Fibroblast of lung (primary cell): Measurements from ENCODE around the gene PRMT3. TPM values are rescaled to one million over a fixed set of nuclear protein-coding genes. Genes with fewer than 3 reads are reported as not detected.

Source experiments
- DNase-seq, 2 donors: peaks; one replicate each; pipeline versions ENCODE4 v3.0.0 to v3.0.0-alpha.2; 2010; ENCODE audit warnings: low read depth in 2 of 2
- H2AFZ ChIP-seq: 2 replicates; pipeline ENCODE4 v1.5.1; 2012; ENCODE audit warnings: low read length, control low read depth, inconsistent platforms
- H3K27ac ChIP-seq: 2 replicates; pipeline ENCODE4 v1.5.1; 2011; ENCODE audit warnings: low read length, control low read depth; ENCODE audit not compliant: insufficient read depth
- H3K27me3 ChIP-seq: 2 replicates; pipeline ENCODE4 v1.5.1; 2011; ENCODE audit warnings: mild to moderate bottlenecking, low read length; ENCODE audit not compliant: control insufficient read depth, insufficient read depth
- H3K36me3 ChIP-seq: 2 replicates; pipeline ENCODE4 v1.5.1; 2011; ENCODE audit warnings: low read length; ENCODE audit not compliant: control insufficient read depth, insufficient read depth
- H3K4me1 ChIP-seq: 2 replicates; pipeline ENCODE4 v1.5.1; 2011; ENCODE audit warnings: low read length; ENCODE audit not compliant: control insufficient read depth, insufficient read depth; ENCODE audit errors: extremely low read depth
- H3K4me2 ChIP-seq: 2 replicates; pipeline ENCODE4 v1.5.1; 2011; ENCODE audit warnings: low read length, control low read depth; ENCODE audit not compliant: insufficient read depth; ENCODE audit errors: extremely low read depth
- H3K4me3 ChIP-seq, 4 experiments: fragments of 200-600 bp in 1 of 4; sonication (generic) in 1 of 4; replicated peaks in 1 of 4; 2 replicates each; pipeline ENCODE4 v1.5.1; 2011 to 2016; ENCODE audit warnings: low read length in 4 of 4, low read depth in 3 of 4, mild to moderate bottlenecking in 3 of 4, control low read depth in 2 of 4, inconsistent platforms in 1 of 4, mixed read lengths in 1 of 4; ENCODE audit not compliant: insufficient read depth in 1 of 4; ENCODE audit errors: control extremely low read depth in 1 of 4
- H3K79me2 ChIP-seq: 2 replicates; pipeline ENCODE4 v1.5.1; 2012; ENCODE audit warnings: mild to moderate bottlenecking, low read length, inconsistent platforms; ENCODE audit not compliant: control insufficient read depth, insufficient read depth
- H3K9ac ChIP-seq: 2 replicates; pipeline ENCODE4 v1.5.1; 2011; ENCODE audit warnings: mild to moderate bottlenecking, low read length, control low read depth; ENCODE audit not compliant: insufficient read depth
- H3K9me3 ChIP-seq: 2 replicates; pipeline ENCODE4 v1.5.1; 2012; ENCODE audit warnings: low read depth, low read length; ENCODE audit not compliant: control insufficient read depth, insufficient read depth
- H4K20me1 ChIP-seq: 2 replicates; pipeline ENCODE4 v1.5.1; 2011; ENCODE audit warnings: low read length; ENCODE audit not compliant: control insufficient read depth, insufficient read depth; ENCODE audit errors: extremely low read depth
- EZH2 ChIP-seq: IDR thresholded peaks from 2 replicates; pipeline ENCODE4 v1.5.1; 2012; ENCODE audit warnings: low read length, control low read depth, mild to moderate bottlenecking; ENCODE audit errors: missing control alignments
- polyA plus RNA-seq, 2 donors: library from polyadenylated mRNA; depleted of rRNA in 1 of 2; stranded (reverse) in 1 of 2; unstranded in 1 of 2; fragments of >200 nt; gene quantifications; 2 replicates each; pipeline ENCODE4 v1.2.1, GENCODE V29; 2011 to 2012; ENCODE audit warnings: missing spikeins in 1 of 2
- total RNA-seq: library from RNA; depleted of rRNA; stranded (reverse); fragments of >200 nt; gene quantifications from 2 replicates; pipeline ENCODE4 v1.2.1, GENCODE V29; 2014
- TF ChIP-seq, protein P1 (sequence below), 2 donors: IDR thresholded peaks in 1 of 2; conservative IDR thresholded peaks in 1 of 2; 1 replicate in 1 of 2; 2 replicates in 1 of 2; pipeline ENCODE4 v1.5.1; 2011 to 2012; ENCODE audit warnings: low read length in 2 of 2, control low read depth in 1 of 2, inconsistent platforms in 1 of 2, low read depth in 1 of 2, mild to moderate bottlenecking in 1 of 2

The PRMT3 gene
- total and polyA plus RNA-seq, 2 donors (not counting 1 experiment from before 2014, with no cell fraction given), result 13.0 to 14.2 TPM

DNA sequence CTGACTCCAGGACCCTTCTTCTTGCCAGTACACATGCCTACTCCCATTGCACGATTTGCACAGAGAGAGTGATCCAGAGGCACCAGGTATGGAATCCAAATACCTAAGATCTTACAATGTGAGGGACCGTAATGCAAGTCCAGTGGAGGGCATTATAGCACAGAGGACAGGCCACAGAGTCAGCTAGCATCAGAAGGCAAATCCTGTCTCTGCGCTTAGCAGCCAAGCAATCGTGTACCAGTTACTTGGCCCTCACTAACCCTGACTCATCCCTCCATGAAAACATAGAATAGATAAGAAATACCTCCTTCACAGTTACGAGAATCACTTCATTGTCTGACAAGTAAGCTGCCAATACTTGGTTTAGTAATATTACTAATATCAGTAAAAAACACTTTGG lies 142.2 kb downstream of the PRMT3 start:
- Histone ChIP-seq H3K9ac (no peak overlapping the region), H3K4me3 (no peak overlapping the region), H3K4me2 (no peak overlapping the region), H3K4me1 (no peaks in the 10 kb centered on the region), H3K36me3 (no peaks in the 10 kb centered on the region), H3K9me3 (no peaks in the 10 kb centered on the region), H3K79me2 (no peaks in the 10 kb centered on the region), H4K20me1 (no peaks in the 10 kb centered on the region), H3K27ac (no peak overlapping the region), H3K27me3 (no peaks in the 10 kb centered on the region), H2AFZ (no peak overlapping the region)
- no peak for DNase-seq
- TF ChIP-seq EZH2, result no peak
- TF ChIP-seq, protein P1, sequence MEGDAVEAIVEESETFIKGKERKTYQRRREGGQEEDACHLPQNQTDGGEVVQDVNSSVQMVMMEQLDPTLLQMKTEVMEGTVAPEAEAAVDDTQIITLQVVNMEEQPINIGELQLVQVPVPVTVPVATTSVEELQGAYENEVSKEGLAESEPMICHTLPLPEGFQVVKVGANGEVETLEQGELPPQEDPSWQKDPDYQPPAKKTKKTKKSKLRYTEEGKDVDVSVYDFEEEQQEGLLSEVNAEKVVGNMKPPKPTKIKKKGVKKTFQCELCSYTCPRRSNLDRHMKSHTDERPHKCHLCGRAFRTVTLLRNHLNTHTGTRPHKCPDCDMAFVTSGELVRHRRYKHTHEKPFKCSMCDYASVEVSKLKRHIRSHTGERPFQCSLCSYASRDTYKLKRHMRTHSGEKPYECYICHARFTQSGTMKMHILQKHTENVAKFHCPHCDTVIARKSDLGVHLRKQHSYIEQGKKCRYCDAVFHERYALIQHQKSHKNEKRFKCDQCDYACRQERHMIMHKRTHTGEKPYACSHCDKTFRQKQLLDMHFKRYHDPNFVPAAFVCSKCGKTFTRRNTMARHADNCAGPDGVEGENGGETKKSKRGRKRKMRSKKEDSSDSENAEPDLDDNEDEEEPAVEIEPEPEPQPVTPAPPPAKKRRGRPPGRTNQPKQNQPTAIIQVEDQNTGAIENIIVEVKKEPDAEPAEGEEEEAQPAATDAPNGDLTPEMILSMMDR (conservative IDR thresholded peaks at IDR 0.05 in 1 of 2, IDR thresholded peaks at IDR 0.05 in 1 of 2; ENCODE audit: low read depth in 1 of 2, low read length in 2 of 2), result no peak

DNA sequence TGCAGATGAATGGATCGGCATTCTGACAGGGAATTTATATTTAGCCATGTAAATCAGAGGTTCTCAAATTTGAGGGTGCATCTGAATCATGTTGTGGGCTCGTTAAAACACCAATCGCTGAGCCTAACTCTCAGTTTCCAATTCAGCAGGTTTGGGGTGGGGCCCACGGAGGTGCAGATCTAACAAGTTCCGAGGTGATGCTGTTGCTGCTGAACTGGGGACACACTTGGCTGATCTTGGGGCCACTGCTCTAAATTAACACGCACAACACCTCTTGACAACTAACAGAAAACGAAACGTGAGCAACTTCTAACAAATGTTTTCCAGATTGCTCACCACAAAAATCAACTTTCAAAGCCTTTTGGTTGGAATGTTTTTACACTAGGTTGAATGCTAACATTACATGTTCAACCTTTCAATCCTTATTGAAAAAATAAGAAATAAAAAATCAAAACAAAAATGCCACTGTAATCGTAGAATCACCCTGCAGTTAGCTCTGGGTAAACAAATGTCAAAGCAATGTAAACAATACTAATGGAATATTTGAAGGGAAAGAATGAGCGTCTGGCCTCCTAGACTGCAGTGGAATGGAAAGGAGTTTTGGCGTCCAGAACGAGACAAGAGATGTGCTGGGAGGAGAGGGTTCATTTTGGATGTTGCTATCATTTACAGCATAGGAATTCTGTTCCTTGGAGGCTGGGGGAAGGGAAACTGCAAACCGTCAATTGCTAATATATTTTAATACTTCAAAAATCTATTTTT lies 143.6 kb downstream of the PRMT3 start:
- Histone ChIP-seq H3K4me2 (no peak overlapping the region), H3K4me1 (no peaks in the 10 kb centered on the region), H2AFZ (no peak overlapping the region), H3K4me3 (no peak overlapping the region), H3K27ac (no peak overlapping the region), H3K9me3 (no peaks in the 10 kb centered on the region), H3K36me3 (no peaks in the 10 kb centered on the region), H3K27me3 (no peaks in the 10 kb centered on the region), H4K20me1 (no peaks in the 10 kb centered on the region), H3K79me2 (no peaks in the 10 kb centered on the region), H3K9ac (no peak overlapping the region)
- no peak for DNase-seq
- TF ChIP-seq, protein P1 (conservative IDR thresholded peaks at IDR 0.05 in 1 of 2, IDR thresholded peaks at IDR 0.05 in 1 of 2; ENCODE audit: low read depth in 1 of 2, low read length in 2 of 2), result no peak
- TF ChIP-seq EZH2, result no peak

GRCh38 chr11:20535271-20535881 lies 147.9 kb downstream of the PRMT3 start:
- Histone ChIP-seq H3K27me3 (no peaks in the 10 kb centered on the region), H3K4me1 (no peaks in the 10 kb centered on the region), H3K36me3 (no peaks in the 10 kb centered on the region), H3K4me3 (no peak overlapping the region), H3K79me2 (no peaks in the 10 kb centered on the region), H4K20me1 (no peaks in the 10 kb centered on the region), H3K9me3 (no peaks in the 10 kb centered on the region), H3K9ac (no peak overlapping the region), H3K4me2 (no peak overlapping the region), H2AFZ (no peak overlapping the region), H3K27ac (no peak overlapping the region)
- no peak for DNase-seq
- TF ChIP-seq, protein P1 (conservative IDR thresholded peaks at IDR 0.05 in 1 of 2, IDR thresholded peaks at IDR 0.05 in 1 of 2; ENCODE audit: low read depth in 1 of 2, low read length in 2 of 2), result no peak
- no peak for TF ChIP-seq EZH2
